DMS53 (cell line): ENCODE data around the gene EXOC4.
A peak's percentile ranks its signal among the peaks of the same experiment; 100 is the strongest.

Experiments
- DNase-seq: peaks from one replicate; lab custom pipeline; 2025; lab: John Stamatoyannopoulos, UW

Gene EXOC4

DNA sequence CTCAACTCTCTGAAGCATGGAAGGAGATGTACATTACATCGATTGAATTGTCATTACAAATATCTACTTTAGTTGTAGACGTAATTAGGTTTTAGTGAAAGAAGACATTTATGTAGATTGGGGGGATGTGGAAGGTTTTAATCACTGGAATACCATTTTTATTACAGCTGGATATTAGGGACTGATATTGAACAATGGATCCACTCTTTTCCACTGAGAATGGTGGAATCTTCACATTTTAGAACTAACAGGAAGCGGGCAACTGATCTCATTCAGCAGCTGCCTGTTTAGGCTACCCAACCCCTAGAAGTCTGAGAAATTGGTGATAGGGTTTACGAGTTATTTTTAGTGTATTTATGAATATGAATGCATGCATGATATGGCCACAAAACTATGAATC is 538.0 kb downstream of the EXOC4 start:
- DNase-seq: no peak

- no peak for DNase-seq
These were observed 541.6 kb downstream of the EXOC4 start for GRCh38 chr7:133794479-133794878.

- no peak for DNase-seq
These were observed 542.3 kb downstream of the EXOC4 start for GRCh38 chr7:133795068-133795665.

DNA sequence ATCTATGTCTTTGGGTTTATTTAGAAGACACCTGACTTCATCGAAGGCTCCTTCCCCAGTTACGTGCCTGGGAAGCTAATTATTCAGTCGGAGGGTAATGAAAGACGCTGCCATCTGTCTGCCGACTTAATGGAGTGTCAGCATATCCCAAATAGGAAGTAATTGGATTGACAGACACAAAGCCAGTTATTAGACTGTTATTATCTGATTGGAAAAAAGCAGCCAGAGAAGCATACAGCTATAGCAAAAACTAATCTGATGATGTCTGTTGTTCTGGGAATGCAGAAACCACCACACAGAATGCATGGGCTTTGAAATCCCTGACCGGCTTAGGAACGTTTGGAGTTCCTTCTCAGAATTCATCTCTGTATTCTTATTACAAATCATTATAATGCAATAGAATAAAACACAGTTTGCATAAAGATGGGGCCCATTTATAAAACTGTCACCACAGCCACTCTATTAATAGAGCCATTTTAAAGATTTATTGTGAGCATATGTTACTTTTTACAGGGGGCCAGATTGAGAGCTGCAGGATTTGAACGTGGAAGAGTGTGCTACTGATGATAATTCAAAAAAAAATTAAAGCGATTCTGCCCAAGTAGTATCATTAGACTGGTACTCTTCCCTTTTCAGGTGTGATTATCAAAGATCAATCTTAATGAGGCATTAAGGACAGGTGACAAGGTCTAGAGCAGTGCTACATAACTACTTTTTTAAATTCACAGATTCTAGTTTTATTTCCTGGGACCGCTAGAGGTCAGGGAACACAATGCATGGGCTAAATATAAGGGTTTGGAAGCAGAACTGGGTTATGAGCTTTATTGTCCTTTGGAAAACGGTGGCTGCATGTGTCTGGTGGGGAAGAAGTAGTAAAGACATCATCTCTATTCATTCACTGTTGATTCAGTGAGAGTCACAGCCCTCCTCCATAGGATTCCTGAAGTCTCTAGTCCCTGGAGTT is 544.2 kb downstream of the EXOC4 start:
- no peak for DNase-seq

- DNase-seq: no peak
These were observed 545.1 kb downstream of the EXOC4 start for GRCh38 chr7:133797818-133798520.

DNA sequence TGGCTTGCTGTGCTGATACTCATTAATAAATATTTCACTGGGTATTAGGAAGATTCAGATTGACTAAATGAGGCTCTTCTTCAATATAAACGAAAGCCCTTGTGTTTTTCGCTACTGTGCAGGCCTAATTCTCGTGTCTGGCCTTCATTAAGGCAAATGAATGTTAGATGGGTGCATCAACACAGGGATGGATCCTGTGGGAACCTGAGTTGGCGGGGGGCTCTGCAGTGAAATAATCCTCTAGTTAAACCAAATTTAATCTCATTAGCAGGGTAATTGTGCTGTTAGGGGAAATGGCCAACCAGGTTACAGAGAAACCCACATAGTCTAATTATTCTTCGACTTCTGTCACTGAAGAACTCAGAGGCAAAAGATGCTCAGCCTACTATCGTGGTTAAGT is 548.5 kb downstream of the EXOC4 start:
- no peak for DNase-seq

DNA sequence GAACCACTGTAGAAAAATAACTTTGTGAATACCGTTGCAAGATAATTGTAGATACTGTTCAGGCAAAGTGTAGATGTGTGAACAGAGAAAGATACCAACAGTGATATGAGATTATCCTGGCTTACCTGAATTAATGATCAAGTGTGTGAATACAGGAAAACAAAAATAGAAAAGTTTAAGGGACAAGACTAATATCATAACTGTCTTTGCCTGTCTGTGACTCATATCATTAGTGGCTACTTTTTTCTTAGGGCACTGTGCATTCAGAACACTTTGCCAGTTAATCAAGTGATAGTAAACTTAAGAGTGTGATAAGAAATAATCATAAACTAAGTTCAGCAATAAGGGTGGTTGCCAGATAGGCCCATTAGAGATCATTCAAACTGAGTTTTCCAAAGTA is 551.2 kb downstream of the EXOC4 start:
- no peak for DNase-seq

DNA sequence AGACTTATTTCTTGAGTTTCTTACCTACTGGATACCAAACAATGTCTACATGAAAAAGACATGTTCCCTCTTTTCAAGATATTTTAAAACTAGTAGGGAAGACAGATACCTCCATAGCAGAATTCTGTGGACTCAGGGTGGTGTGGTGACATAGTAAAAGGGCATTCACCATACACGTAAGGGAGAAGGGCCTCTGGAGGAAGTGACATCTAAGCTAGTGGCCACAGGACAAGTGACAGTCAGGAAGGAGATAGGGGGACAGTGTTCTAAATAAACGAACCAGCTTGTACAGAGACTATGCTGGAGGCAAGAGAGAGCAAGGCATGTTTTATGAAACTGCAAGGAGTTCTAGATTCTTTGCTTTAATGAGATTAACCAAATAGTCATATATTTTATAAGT is 552.5 kb downstream of the EXOC4 start:
- DNase-seq: no peak

DNA sequence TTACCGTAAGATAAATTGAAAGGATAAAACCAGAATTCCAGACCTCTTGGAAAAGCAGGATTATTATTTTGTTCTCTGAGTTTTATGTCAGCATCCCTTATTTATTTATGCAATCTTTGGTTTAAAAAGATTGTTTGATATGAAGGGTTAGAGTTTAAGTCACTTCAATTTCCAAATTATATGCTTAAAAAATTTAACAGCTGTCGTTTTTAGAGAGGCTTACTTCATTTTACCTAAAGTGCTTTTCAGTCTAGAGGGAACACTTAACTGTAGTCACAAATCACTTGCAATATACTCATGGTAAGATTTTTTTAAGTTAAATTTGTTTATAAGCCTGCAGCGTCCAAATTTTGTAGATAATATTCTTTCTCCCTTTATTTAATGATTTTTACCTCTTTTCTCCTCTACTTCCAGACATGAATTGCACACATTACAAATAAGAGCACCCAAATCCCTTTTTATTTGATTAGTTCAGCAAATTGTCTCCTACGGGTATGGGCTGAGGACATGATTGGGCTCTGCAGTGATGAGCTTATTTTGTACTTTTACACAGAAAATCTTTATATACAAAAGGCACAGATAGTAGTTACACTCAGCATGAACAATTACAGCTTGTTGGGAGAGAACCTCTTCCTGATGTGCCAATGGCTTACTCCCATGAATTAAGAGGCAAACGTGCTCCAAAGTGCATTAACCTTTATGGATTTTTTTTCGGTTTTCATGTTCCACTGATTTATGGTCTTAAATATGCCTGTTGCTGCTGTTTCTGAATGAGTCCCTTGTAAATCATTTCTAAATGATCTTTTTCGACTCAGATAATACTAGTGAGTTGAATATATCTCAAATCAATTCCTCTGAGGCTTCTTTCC is 555.0 kb downstream of the EXOC4 start:
- no peak for DNase-seq

- no peak for DNase-seq
These were observed 555.6 kb downstream of the EXOC4 start for GRCh38 chr7:133808493-133808866.

GRCh38 chr7:133812877-133813276 is 560.0 kb downstream of the EXOC4 start:
- no peak for DNase-seq

DNA sequence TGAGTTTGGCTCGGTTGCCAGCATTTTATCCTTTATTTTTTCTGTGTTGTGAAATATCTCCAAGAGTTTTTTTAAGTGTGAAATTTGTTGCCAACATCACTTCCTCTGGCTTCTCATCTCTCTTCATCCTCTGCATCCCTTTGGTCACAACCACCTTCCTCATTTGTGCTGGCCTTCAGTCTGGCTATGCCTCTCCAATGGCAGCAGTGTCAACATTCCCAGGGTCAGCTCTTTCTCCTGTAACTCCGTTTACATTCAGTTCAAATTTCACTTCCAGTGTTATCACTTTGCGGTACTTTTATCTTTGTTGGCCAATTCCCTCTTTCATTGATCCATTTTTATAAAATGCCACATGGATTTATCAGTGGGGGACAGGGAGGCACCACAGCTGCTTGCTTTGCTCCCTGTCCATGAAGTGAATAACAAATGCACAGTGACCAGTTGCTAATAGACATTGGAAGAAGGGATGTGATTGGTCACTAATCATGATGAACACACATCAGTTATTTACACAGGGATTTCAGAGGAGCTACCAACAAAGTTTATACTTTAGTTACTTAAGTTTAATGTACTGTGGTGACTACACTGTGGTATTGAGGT is 562.8 kb downstream of the EXOC4 start:
- DNase-seq: peak; percentile 28

DNA sequence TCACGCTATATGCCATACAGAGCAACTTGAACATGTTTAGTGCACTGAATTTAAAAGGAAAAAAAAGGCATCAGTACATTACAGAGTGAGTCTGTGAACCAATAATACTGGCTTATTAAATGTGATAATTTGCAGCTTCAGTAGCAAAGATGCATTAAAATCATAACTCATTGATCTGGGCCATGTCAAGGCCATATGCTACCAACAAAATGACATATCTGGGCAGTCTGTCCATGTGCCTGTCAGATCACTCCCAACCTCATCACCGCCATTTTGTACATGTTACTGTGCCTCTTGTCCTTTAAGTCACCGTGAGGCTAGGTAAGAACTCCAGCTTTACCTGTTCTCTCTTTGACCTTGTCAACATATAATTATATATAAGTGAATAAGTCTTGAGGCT is 566.8 kb downstream of the EXOC4 start:
- DNase-seq: no peak

GRCh38 chr7:133820584-133820983 is 567.7 kb downstream of the EXOC4 start:
- no peak for DNase-seq

DNA sequence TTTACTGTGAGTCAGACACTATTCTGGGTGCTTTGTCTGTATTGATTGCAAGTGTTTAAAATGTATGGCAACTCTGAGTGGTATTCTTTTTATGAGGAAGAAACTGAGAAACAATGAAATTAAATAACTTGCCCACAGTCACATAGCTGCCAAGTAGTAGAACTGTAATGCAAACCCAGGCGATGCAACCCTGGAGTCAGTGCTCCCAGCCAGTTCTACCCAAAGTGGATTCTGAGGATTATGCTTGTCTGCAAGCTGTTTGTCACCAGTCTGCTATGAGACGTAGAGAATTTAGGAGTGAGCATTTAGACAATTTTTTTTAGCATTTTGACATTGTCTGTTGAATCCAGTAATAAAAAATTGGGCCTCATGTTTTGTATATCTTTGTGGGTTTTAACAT is 568.3 kb downstream of the EXOC4 start:
- no peak for DNase-seq

DNA sequence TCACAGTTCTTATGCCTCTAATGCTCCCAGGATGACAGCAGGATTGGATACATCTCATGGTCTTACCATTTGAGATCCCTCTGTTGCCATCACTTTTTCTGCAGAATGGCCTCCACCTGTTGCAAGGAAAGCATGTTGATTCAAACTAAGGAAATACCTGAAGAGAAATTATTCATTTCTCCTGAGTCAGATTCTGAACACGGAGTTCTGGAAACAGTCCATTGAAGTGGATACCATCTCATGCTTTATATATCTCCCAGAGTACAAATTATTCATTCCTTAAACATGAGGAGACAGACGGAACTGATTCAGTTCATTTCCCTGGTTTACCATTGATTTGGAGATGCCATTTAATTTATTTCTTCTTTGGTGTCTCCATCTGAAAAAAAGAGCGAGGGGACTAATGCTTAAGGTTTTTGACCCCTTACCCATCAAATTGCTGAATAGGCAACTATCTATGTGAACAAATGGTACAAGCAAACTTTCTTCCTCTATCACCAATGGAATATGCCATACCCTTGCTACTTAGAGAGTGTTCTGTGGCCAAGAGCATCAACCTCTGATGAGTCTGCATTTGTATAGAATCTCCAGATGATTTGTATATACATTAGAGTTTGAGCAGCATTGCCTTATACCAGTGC is 569.2 kb downstream of the EXOC4 start:
- DNase-seq: no peak

DNA sequence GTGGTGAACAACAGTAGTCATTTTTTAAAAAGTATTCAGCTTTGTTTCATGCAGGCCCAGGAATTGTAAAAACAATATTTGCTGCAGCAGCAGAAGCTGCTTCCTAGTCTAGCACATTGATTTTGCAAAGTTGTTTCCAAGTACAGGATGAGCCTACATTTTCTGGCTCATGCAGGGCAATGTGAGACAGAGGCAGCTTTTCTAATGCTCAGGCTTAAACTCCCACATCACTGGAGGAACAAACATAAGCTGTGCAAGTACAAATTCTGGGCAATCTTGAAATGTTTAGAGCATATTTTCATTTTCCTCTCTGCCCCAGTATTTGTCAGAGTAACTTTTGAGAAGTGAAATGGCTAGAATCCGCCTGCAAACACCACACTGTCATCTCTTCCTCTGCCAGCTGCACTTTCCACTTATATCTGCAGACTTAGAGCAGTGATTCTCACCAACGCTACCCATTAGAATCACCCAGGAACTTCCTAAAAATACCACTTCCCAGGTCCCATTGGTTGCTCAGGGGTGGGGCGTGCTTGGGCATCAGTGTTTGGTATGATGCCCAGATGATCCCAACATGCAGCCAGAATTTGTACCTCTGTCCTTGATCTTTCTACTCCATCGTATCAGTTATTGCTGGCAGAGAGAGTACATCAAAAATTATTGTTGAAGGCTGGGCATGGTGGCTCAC is 570.1 kb downstream of the EXOC4 start:
- DNase-seq: no peak

DNA sequence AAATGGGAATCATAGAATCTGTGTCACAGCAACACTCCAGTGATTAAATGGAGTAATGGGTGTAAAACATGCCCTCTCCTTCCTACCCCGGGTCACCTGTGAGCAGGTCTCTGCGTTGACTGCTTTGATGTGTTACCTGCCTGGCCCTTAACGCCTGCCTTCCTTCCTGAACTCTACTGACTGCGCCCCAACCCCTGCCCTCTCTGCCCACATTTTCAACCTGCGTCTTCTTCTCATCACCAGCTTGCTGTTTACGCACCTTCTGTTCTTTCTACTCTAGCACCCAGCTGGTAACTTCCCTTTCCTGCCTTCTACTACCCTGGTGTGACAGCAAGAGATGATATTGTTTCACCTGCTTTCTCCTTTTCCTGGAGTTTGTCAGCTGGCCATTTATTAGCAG is 571.3 kb downstream of the EXOC4 start:
- no peak for DNase-seq

- DNase-seq: no peak
These were observed 575.1 kb downstream of the EXOC4 start for GRCh38 chr7:133827707-133828623.
